ENCODE measurements around the gene ISX. TPM values are rescaled to one million over a fixed set of nuclear protein-coding genes. Genes with fewer than 3 reads are reported as not detected.

The ISX gene
- total RNA-seq, 1 experiment from 2014 or later = not detected

Other genes with a start within 250 kb of the ISX start
- 17.0 and 22.9 TPM in 2 replicates for gene HMGXB4, start 191.3 kb downstream of the ISX start, total RNA-seq (2014; rRNA removed; shearing (Covaris generic))
- gene TOM1, start 233.7 kb downstream of the ISX start, total RNA-seq (2014; rRNA removed; shearing (Covaris generic)) = 18.9 and 19.3 TPM in 2 replicates

All from NCI-H460 (cell line).